Measurements from ENCODE around the gene GET3. TPM values are rescaled to one million over a fixed set of nuclear protein-coding genes. Genes with fewer than 3 reads are reported as not detected.

GET3 gene
- total and polyA plus RNA-seq, 2 of the 13 experiments (the other 11 are each of a cell fraction or from before 2014, with no cell fraction given): 57.7 to 59.4 TPM

- Histone ChIP-seq H3K27ac (ENCODE audit: extremely low read length, insufficient read depth, low read length) (no peak overlapping the region), H4K20me1 (ENCODE audit: insufficient read depth, low read length) (no peaks in the 10 kb centered on the region), H3K9ac (ENCODE audit: insufficient read depth, low read depth, low read length) (no peak overlapping the region), H3K4me3 (replicated peaks in 1 of 3; ENCODE audit: insufficient read depth in 1 of 3, low read depth in 2 of 3, low read length in 3 of 3) (no peak overlapping the region; a peak in 1 of 6 replicates), H3K27me3 (ENCODE audit: control insufficient read depth in 1 of 2, insufficient read depth in 2 of 2, low read length in 2 of 2) (no peaks in the 10 kb centered on the region; a peak in 3 of 5 replicates), H3K4me1 (ENCODE audit: insufficient read depth, low read length) (peaks cover 88% of the 10 kb centered on the region), H3K9me3 (ENCODE audit: low read length) (no peaks in the 10 kb centered on the region), H3K36me3 (replicated peaks in 1 of 2; ENCODE audit: control insufficient read depth in 1 of 2, insufficient read depth in 2 of 2, low read length in 2 of 2) (no peaks in the 10 kb centered on the region), H3K79me2 (ENCODE audit: insufficient read depth, low read length) (no peaks in the 10 kb centered on the region), H2AFZ (ENCODE audit: low read length) (no peak overlapping the region), H3K4me2 (ENCODE audit: low read depth, low read length) (no peak overlapping the region)
- ATAC-seq: no peak
- intact Hi-C loops (cut with micrococcal nuclease; ENCODE audit: unreplicated experiment) (no loop called here), in situ Hi-C loops (cut with HindIII; ENCODE audit: extremely low pct_ligation_motif_present, low pct_unique_long_range_greater_than_20kb) (no loop called here)
- DNase-seq (ENCODE audit: low spot score): no peak
- FAIRE-seq: no peak
- TF ChIP-seq HOXA7 (CRISPR knock-in tag; IDR thresholded peaks at IDR 0.05) (no peak), HNRNPL (IDR thresholded peaks at IDR 0.05; ENCODE audit: low read depth, low read length) (peak; percentile 84)
- POLR2A ChIA-PET: interaction anchor here (1.4 to 1.5 kb wide), 2 partner anchors 8 to 14 kb away, joined by 3 to 5 read pairs; no protein-coding TSS in a partner anchor
- 32% methylated on average over 5 of the region's 18 CpGs for WGBS (ENCODE audit: low lambda C conversion rate)
- CTCF ChIA-PET (ENCODE audit: low intra/inter-chr PET ratio, low total read pairs): no interaction called here
- BruUV-seq (replicated peaks): no TSS peak
Observed at GRCh38 chr19:12786141-12786870, 49.0 kb downstream of the GET3 start.

- DNase-seq (ENCODE audit: low spot score): no peak
- intact Hi-C loops (cut with micrococcal nuclease; ENCODE audit: unreplicated experiment): no loop called here
- POLR2A ChIA-PET: interaction anchor here (1.4 to 1.5 kb wide), 2 partner anchors 9 to 14 kb away, joined by 3 to 5 read pairs; no protein-coding TSS in a partner anchor
Observed at GRCh38 chr19:12786952-12787351, 49.7 kb downstream of the GET3 start.

More at GRCh38 chr19:12786952-12787351, 49.7 kb downstream of the GET3 start:
- H3K27me3 ChIP-seq (ENCODE audit: control insufficient read depth in 1 of 2, insufficient read depth in 2 of 2, low read length in 2 of 2): no peaks in the 10 kb centered on the region; a peak in 3 of 5 replicates
- H3K9me3 ChIP-seq (ENCODE audit: low read length): no peaks in the 10 kb centered on the region
- BruUV-seq (replicated peaks): no TSS peak
- no peak overlapping the region for H3K27ac ChIP-seq (ENCODE audit: extremely low read length, insufficient read depth, low read length)
- in situ Hi-C loops (cut with HindIII; ENCODE audit: extremely low pct_ligation_motif_present, low pct_unique_long_range_greater_than_20kb): no loop called here
- no peak overlapping the region for H3K9ac ChIP-seq (ENCODE audit: insufficient read depth, low read depth, low read length)
- 37% methylated on average over 3 of the region's 3 CpGs for WGBS (ENCODE audit: low lambda C conversion rate)
- no peak for ATAC-seq
- CTCF ChIA-PET (ENCODE audit: low intra/inter-chr PET ratio, low total read pairs): no interaction called here
- no peak overlapping the region for H3K4me2 ChIP-seq (ENCODE audit: low read depth, low read length)
- H3K36me3 ChIP-seq (replicated peaks in 1 of 2; ENCODE audit: control insufficient read depth in 1 of 2, insufficient read depth in 2 of 2, low read length in 2 of 2): no peaks in the 10 kb centered on the region
- H3K4me1 ChIP-seq (ENCODE audit: insufficient read depth, low read length): peaks cover 82% of the 10 kb centered on the region
- FAIRE-seq: no peak
- no peak overlapping the region for H3K4me3 ChIP-seq (replicated peaks in 1 of 3; ENCODE audit: insufficient read depth in 1 of 3, low read depth in 2 of 3, low read length in 3 of 3)
- 0 out of 2 replicates have a peak, but pooled peaks have one; percentile 23 for TF ChIP-seq ZNF460 (CRISPR knock-in tag; IDR thresholded peaks at IDR 0.05; ENCODE audit: borderline replicate concordance)
- peak; percentile 88 for TF ChIP-seq ZNF770 (CRISPR knock-in tag; IDR thresholded peaks at IDR 0.05)
- peak; percentile 51; the same call in 1 of the 2 replicates for TF ChIP-seq ZMYM3 (CRISPR knock-in tag; IDR thresholded peaks at IDR 0.05)
- no peak for TF ChIP-seq ZBTB25 (CRISPR knock-in tag; IDR thresholded peaks at IDR 0.05)
- no peak for TF ChIP-seq ZNF614 (CRISPR knock-in tag; IDR thresholded peaks at IDR 0.05; ENCODE audit: borderline replicate concordance)
- TF ChIP-seq ZNF512 (CRISPR knock-in tag; IDR thresholded peaks at IDR 0.05): no peak
- no peak for TF ChIP-seq NCOA5 (CRISPR knock-in tag; IDR thresholded peaks at IDR 0.05)
- no peak for TF ChIP-seq NCOA1 (CRISPR knock-in tag; IDR thresholded peaks at IDR 0.05)
- no peaks in the 10 kb centered on the region for H4K20me1 ChIP-seq (ENCODE audit: insufficient read depth, low read length)
- H3K79me2 ChIP-seq (ENCODE audit: insufficient read depth, low read length): no peaks in the 10 kb centered on the region
- no peak overlapping the region for H2AFZ ChIP-seq (ENCODE audit: low read length)

Measured in HepG2 (cell line).